Lower leg skin (tissue), 3 donors: ENCODE results near the gene UFSP1.

Experiments
- CTCF ChIP-seq, 3 donors: fragments of 450-650 bp; IDR thresholded peaks; one replicate each; pipeline ENCODE4 v1.5.1; 2016; ENCODE audit warnings: antibody characterized with exemption in 3 of 3, mild to moderate bottlenecking in 3 of 3, moderate library complexity in 2 of 3
- POLR2A ChIP-seq, 2 donors: fragments of 450-650 bp; IDR thresholded peaks; one replicate each; pipeline ENCODE4 v1.6.1; 2016 to 2017; ENCODE audit warnings: antibody characterized with exemption in 2 of 2, mild to moderate bottlenecking in 1 of 2, moderate library complexity in 1 of 2

- no peak for TF ChIP-seq CTCF (IDR thresholded peaks at IDR 0.05)
- no peak for TF ChIP-seq POLR2A (IDR thresholded peaks at IDR 0.05)
Measured at GRCh38 chr7:100859856-100860255, 29.7 kb downstream of the UFSP1 start.
